NCI-H524 treated with DMSO at 0.1 percent for 48 hours (cell line): ENCODE results near the gene SGSM1.

ENCODE experiments used
- DNase-seq: peaks from one replicate; lab custom pipeline; 2025; lab: John Stamatoyannopoulos, UW

SGSM1 gene

DNA sequence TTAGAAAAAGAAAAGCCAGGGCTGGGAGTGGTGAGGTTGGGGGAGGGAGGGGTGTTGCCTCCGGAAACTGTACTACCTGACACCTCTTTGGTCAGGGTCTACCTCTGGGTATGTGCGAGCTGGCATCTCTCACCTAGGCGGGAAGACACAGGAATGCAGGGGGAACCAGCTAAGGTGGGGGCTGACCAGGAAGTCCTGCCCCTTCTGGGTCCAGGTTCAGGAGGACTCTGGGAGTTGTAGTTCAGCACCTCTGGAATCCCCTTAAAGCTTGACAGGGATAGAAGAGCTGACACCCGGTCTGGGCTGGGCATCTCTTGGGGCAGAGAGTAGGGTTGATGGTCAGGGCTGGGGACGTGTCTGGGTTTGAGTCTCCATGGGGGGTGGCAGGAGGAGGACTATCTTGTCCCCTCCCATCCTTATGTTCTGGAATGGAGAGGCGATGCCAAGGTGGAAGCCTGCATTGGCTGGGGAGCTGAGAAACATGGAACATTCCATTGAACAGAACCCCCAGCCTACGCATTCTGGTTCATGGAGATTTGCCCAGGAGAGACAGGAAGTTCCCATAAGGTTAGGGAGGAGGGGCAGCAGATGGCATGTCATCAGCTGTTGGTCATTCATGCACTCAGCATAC is 144.4 kb downstream of the SGSM1 start:
- no peak for DNase-seq

GRCh38 chr22:24951942-24952836 is 146.2 kb downstream of the SGSM1 start, which contains the start of gene KIAA1671:
KIAA1671 (plus strand) TSS chr22:24952716; CDS start chr22:25028000, 75,284 bp downstream.
- DNase-seq: peak; percentile 37

GRCh38 chr22:24952837-24953383 is 146.9 kb downstream of the SGSM1 start:
- DNase-seq: no peak

- DNase-seq: no peak
These were observed 147.5 kb downstream of the SGSM1 start for GRCh38 chr22:24953384-24954113.

DNA sequence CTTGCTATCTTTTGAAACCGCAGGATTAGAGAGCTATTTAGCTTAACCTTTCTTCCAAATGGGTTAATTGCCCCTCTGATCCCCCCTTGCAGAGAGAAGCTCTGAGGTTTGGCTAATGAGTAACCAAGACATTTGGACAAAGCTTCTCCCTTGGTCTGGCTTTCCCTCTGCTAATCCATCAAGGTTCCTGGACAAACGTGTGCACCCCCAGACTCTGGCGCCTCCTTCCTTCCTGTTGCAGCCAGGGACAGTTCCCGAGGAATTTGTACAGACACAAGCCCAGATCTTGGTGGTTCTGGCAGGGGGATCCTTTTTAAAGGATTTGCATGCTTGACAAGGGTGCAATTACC is 148.1 kb downstream of the SGSM1 start:
- DNase-seq: no peak

DNA sequence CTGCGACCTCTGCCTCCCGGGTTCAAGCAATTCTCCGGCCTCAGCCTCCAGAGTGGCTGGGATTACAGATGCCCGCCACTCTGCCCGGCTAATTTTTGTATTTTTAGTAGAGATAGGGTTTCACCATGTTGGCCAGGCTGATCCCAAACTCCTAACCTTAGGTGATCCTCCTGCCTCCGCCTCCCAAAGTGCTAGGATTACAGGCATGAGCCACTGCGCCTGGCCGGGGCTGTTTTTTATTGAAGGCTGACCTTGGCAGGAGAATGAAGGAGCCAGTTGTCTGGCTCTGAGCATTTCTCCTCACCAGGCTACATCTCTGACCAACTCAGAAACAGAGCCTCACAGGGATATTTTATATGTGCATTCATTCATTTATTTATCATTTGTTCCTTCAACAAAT is 148.8 kb downstream of the SGSM1 start:
- DNase-seq: no peak

- DNase-seq: no peak
These were observed 151.0 kb downstream of the SGSM1 start for GRCh38 chr22:24957043-24957442.

GRCh38 chr22:24961217-24961844 is 155.3 kb downstream of the SGSM1 start:
- no peak for DNase-seq

GRCh38 chr22:24962094-24962493 is 156.1 kb downstream of the SGSM1 start:
- no peak for DNase-seq

GRCh38 chr22:24962835-24963234 is 156.8 kb downstream of the SGSM1 start:
- DNase-seq: no peak

DNA sequence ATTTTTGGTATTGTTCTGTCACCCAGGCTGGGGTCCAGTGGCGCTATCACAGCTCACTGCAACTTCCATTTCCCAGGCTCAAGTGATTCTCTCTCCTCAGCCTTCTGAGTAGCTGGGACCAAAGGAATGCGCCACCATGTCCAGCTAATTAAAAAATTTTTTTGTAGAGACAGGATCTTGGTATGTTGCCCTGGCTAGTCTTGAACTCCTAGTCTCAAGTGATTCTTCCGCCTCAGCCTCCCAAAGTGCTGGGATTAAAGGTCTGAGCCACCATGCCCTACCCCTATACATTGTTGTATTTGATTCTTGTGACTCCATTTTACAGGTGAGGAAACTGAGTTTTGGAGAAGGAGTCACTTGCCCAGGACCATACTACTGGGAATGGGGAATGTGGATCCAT is 158.4 kb downstream of the SGSM1 start:
- no peak for DNase-seq

- DNase-seq: no peak
These were observed 160.0 kb downstream of the SGSM1 start for GRCh38 chr22:24965822-24966626.

GRCh38 chr22:24968066-24968561 is 162.1 kb downstream of the SGSM1 start:
- no peak for DNase-seq

DNA sequence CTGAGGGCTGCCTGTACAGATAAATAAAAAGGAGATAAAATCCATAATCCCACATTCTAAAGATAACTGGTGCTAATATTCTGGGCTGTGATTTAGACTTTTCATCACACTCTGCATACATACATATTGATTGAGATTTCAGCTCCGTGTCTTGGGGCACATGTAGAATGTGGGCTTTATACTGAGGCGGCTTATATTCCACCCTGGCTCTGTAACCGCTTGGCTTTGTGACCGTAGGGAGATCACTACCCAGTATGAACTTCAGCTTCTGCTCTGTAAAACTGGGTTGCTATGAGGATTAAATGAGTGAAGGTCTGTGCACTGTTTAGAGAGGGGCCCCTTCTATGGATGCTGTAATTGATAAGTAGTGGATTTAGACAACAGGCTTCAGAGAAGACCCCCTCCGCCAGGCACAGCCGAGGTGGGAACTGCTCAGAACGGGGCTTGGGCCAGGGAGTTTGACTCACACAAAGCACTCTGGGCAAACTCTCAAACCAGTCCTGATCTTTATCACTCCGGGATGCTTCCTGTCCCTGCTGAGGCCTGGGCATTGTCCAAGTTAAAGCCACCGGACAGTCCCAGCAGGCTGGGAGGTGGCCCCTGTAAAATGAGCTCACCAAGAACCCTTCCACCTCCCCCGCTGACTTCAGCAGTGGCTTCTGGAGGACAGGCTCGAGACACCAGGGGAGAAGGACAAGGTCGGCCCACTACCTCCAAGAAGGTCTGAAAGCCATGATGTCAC is 163.7 kb downstream of the SGSM1 start:
- no peak for DNase-seq

- DNase-seq: no peak
These were observed 166.4 kb downstream of the SGSM1 start for GRCh38 chr22:24972369-24972768.

- no peak for DNase-seq
These were observed 167.9 kb downstream of the SGSM1 start for GRCh38 chr22:24973872-24974271.

DNA sequence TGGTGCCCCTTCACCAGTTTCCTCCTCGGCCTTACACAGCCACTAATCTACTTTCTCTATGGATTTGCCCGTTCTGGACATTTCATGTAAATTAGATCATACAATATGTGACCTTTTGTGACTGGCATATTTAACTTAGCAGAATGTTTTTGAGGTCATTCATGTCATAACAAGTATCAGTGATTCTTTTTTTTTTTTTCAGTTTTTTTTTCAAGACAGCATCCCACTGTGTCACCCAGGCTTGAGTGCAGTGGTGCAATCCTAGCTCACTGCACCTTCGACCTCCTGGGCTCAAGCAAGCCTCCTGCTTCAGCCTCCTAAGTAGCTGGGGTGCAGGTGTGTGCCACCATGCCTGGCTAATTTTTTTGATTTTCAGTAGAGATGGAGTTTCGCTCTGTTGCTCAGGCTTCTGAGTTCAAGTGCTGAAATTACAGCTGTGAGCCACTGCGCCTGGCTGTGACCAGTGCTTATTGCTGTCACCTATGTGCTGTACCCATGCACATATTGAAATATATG is 169.2 kb downstream of the SGSM1 start:
- DNase-seq: no peak

DNA sequence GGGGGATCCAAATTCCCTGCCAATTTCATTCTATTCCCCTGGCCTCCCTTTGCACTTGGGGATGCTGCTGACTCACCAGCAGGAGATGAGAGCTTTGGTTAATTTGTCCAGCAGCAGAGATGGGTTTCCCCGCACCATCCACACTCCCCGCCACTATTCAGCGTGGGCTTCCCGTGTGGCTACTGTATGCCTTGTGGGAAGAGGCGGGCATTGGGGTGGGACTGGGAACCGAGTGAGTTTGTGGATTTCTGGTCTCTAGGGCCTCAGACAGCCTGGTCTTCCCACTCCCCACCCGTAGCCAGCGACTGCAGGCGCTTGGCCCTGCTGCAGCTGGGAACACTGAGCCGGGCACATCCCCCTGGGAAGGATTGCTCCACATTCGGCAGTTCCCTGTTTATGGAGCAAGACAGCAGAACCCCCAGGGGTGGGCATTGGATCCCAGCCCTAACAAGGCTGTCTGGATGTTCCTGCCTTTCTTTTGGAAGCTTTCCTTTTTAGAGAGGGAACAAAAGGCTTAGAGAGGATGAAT is 169.9 kb downstream of the SGSM1 start:
- no peak for DNase-seq

DNA sequence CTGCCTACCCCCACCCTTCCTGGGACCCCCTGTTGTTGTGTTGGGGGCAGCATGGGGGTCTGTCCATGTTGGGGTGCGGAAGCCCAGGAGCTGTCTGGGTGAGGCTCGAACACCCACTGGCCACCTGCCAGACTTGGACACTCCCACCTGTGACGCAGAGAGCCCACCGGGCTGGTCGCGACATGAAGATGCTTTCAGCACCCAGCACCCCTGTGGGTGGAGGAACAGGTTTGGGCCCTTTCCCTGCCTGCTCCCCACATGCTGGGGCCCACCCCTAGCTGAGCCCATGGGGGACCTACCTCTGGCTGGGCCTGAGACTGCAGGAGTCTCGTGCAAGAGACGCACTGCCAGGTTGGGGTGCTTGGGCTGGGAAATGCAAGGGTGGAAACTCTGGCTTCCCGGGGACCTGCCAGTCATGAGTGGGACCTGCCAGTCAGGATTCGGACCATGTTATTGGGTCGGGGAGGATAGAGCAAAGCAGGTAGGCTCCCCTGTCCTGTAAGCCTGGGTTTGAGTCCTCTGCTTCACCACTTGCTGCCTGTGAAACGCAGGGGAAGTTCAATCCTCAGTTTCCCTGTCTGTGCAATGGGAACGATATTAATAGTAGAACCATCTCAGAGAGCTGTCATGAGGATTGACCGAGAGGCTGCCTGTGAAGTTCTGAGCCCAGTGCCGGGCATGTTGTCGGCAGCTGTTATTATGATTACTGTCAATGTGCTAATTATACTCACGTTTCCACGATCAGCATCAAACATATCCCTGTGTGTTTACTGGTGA is 170.6 kb downstream of the SGSM1 start:
- no peak for DNase-seq
